ENCODE results near the gene PIGQ. TPM values are rescaled to one million over a fixed set of nuclear protein-coding genes. Genes with fewer than 3 reads are reported as not detected.
A peak's percentile ranks its signal among the peaks of the same experiment; 100 is the strongest.

PIGQ gene
- total and polyA plus RNA-seq, 4 donors = 34.9 to 98.2 (median 61.4) TPM

- Histone ChIP-seq H3K4me3 (no peak within 1 kb of the TSS), H3K4me1 (ENCODE audit: control insufficient read depth in 5 of 5, insufficient read depth in 5 of 5, low read length in 5 of 5) (peaks cover 0 to 35% (median 21%) of the 10 kb centered on the region in 5 donors), H3K36me3 (ENCODE audit: control insufficient read depth in 4 of 4, insufficient read depth in 4 of 4, low read length in 4 of 4) (no peaks in the 10 kb centered on the region), H3K9ac (ENCODE audit: insufficient read depth in 1 of 2, low read length in 2 of 2) (peak within 1 kb of the TSS in 1 of 2 donors; percentile 3), H3K9me3 (ENCODE audit: control insufficient read depth in 4 of 4, insufficient read depth in 3 of 4, low read length in 3 of 4) (peaks cover 0 to 4% (median 0%) of the 10 kb centered on the region in 4 donors), H3K27ac (ENCODE audit: low read depth in 1 of 2, low read length in 1 of 2) (no peak within 1 kb of the TSS), H3K27me3 (ENCODE audit: control insufficient read depth in 3 of 3, insufficient read depth in 3 of 3, low read length in 2 of 3) (peaks cover 0 to 12% (median 5%) of the 10 kb centered on the region in 3 donors)
- peak; percentile 76 to 87 (median 81) for DNase-seq
- no peak for TF ChIP-seq CTCF (IDR thresholded peaks at IDR 0.05; ENCODE audit: control extremely low read depth, extremely low read depth)
- 28 to 32% methylated on average over 26 of the region's 26 CpGs for WGBS, 2 donors
- no peak for ATAC-seq (ENCODE audit: insufficient read depth, low FRiP score)
Measured at GRCh38 chr16:566475-567372, 3.0 kb upstream of the PIGQ start, which contains the start of gene NHLRC4. Gene NHLRC4 (plus strand): TSS chr16:567005. CDS start chr16:568048, 1,043 bp downstream.

GRCh38 chr16:567373-568256 is 2.2 kb upstream of the PIGQ start:
- peaks cover 0 to 35% (median 21%) of the 10 kb centered on the region in 5 donors for H3K4me1 ChIP-seq (ENCODE audit: control insufficient read depth in 5 of 5, insufficient read depth in 5 of 5, low read length in 5 of 5)
- DNase-seq (no peak), ATAC-seq (ENCODE audit: insufficient read depth, low FRiP score) (no peak)
- peaks cover 0 to under 1% (median 0%) of the 10 kb centered on the region in 4 donors for H3K36me3 ChIP-seq (ENCODE audit: control insufficient read depth in 4 of 4, insufficient read depth in 4 of 4, low read length in 4 of 4)
- no peak overlapping the region for H3K27ac ChIP-seq (ENCODE audit: low read depth in 1 of 2, low read length in 1 of 2)
- H3K27me3 ChIP-seq (ENCODE audit: control insufficient read depth in 3 of 3, insufficient read depth in 3 of 3, low read length in 2 of 3) = peaks cover 0 to 3% (median 0%) of the 10 kb centered on the region in 3 donors
- no peak overlapping the region for H3K4me3 ChIP-seq
- H3K9me3 ChIP-seq (ENCODE audit: control insufficient read depth in 4 of 4, insufficient read depth in 3 of 4, low read length in 3 of 4) = no peaks in the 10 kb centered on the region
- peak overlapping the region in 1 of 2 donors; percentile 3 for H3K9ac ChIP-seq (ENCODE audit: insufficient read depth in 1 of 2, low read length in 2 of 2)
- 93 to 96% methylated on average over 34 to 35 of the region's 35 CpGs for WGBS, 2 donors
- no peak for TF ChIP-seq CTCF (IDR thresholded peaks at IDR 0.05; ENCODE audit: control extremely low read depth, extremely low read depth)

GRCh38 chr16:568401-569258 is 1.1 kb upstream of the PIGQ start:
- no peak for DNase-seq
- peaks cover 0 to 35% (median 21%) of the 10 kb centered on the region in 5 donors for H3K4me1 ChIP-seq (ENCODE audit: control insufficient read depth in 5 of 5, insufficient read depth in 5 of 5, low read length in 5 of 5)
- H3K27me3 ChIP-seq (ENCODE audit: control insufficient read depth in 3 of 3, insufficient read depth in 3 of 3, low read length in 2 of 3) = no peaks in the 10 kb centered on the region
- no peak for ATAC-seq (ENCODE audit: insufficient read depth, low FRiP score)
- H3K27ac ChIP-seq (ENCODE audit: low read depth in 1 of 2, low read length in 1 of 2) = no peak overlapping the region
- H3K9ac ChIP-seq (ENCODE audit: insufficient read depth in 1 of 2, low read length in 2 of 2) = peak overlapping the region in 1 of 2 donors; percentile 71
- H3K4me3 ChIP-seq = no peak overlapping the region
- TF ChIP-seq CTCF (IDR thresholded peaks at IDR 0.05; ENCODE audit: control extremely low read depth, extremely low read depth) = no peak
- peaks cover 0 to 2% (median 0%) of the 10 kb centered on the region in 4 donors for H3K36me3 ChIP-seq (ENCODE audit: control insufficient read depth in 4 of 4, insufficient read depth in 4 of 4, low read length in 4 of 4)
- 78 to 87% methylated on average over 11 of the region's 11 CpGs for WGBS, 2 donors
- no peaks in the 10 kb centered on the region for H3K9me3 ChIP-seq (ENCODE audit: control insufficient read depth in 4 of 4, insufficient read depth in 3 of 4, low read length in 3 of 4)

All from lung (tissue), 12 donors.